H9 (cell line): ENCODE measurements around the gene CFAP77. TPM values are rescaled to one million over a fixed set of nuclear protein-coding genes. Genes with fewer than 3 reads are reported as not detected.

ENCODE experiments used
- DNase-seq: peaks from one replicate; pipeline ENCODE4 v3.0.0-alpha.2; 2017
- H2AFZ ChIP-seq: one replicate; pipeline ENCODE4 v1.6.1; 2013; ENCODE audit warnings: mild to moderate bottlenecking, low read length, control low read depth, moderate library complexity
- H2AK5ac ChIP-seq: 2 replicates; pipeline ENCODE4 v1.6.1; 2013; ENCODE audit warnings: low read length, control low read depth, mixed read lengths; ENCODE audit not compliant: insufficient read length
- H2BK120ac ChIP-seq: one replicate; pipeline ENCODE4 v1.6.1; 2013; ENCODE audit warnings: low read depth, mild to moderate bottlenecking, low read length, control low read depth, inconsistent platforms; ENCODE audit not compliant: poor library complexity, severe bottlenecking
- H2BK12ac ChIP-seq: 2 replicates; pipeline ENCODE4 v1.6.1; 2013; ENCODE audit warnings: low read length, control low read depth, mixed read lengths, low read depth; ENCODE audit not compliant: insufficient read length
- H2BK15ac ChIP-seq: 2 replicates; pipeline ENCODE4 v1.6.1; 2013; ENCODE audit warnings: low read depth, low read length, control low read depth
- H2BK20ac ChIP-seq: one replicate; pipeline ENCODE4 v1.6.1; 2013; ENCODE audit warnings: low read depth, mild to moderate bottlenecking, low read length, control low read depth, inconsistent platforms; ENCODE audit not compliant: poor library complexity, severe bottlenecking
- H2BK5ac ChIP-seq: 2 replicates; pipeline ENCODE4 v1.6.1; 2013; ENCODE audit warnings: low read length, control low read depth, mixed read lengths; ENCODE audit not compliant: insufficient read length
- H3K14ac ChIP-seq: 2 replicates; pipeline ENCODE4 v1.6.1; 2013; ENCODE audit warnings: low read length, control low read depth; ENCODE audit not compliant: insufficient read depth
- H3K18ac ChIP-seq: 2 replicates; pipeline ENCODE4 v1.6.1; 2013; ENCODE audit warnings: low read depth, mild to moderate bottlenecking, mixed read lengths, low read length, control low read depth; ENCODE audit not compliant: insufficient read length
- H3K23ac ChIP-seq: 2 replicates; pipeline ENCODE4 v1.6.1; 2013; ENCODE audit warnings: low read length, control low read depth, mixed read lengths, low read depth; ENCODE audit not compliant: insufficient read length
- H3K23me2 ChIP-seq: 2 replicates; pipeline ENCODE4 v1.6.1; 2013; ENCODE audit warnings: low read depth, mild to moderate bottlenecking, mixed read lengths, low read length, control low read depth; ENCODE audit not compliant: insufficient read length, poor library complexity, severe bottlenecking
- H3K27ac ChIP-seq: 2 replicates; pipeline ENCODE4 v1.5.1; 2013; ENCODE audit warnings: low read length, control low read depth, mixed read lengths, low read depth; ENCODE audit not compliant: insufficient read length
- H3K27me3 ChIP-seq: 2 replicates; pipeline ENCODE4 v1.6.1; 2013; ENCODE audit warnings: low read length, control low read depth, inconsistent platforms; ENCODE audit not compliant: insufficient read depth
- H3K4ac ChIP-seq: 2 replicates; pipeline ENCODE4 v1.6.1; 2013; ENCODE audit warnings: low read depth, mild to moderate bottlenecking, control low read depth, inconsistent platforms, low read length, moderate library complexity
- H3K4me1 ChIP-seq: 2 replicates; pipeline ENCODE4 v1.6.1; 2013; ENCODE audit warnings: low read length, control low read depth, inconsistent platforms; ENCODE audit not compliant: insufficient read depth
- H3K4me2 ChIP-seq: 2 replicates; pipeline ENCODE4 v1.6.1; 2013; ENCODE audit warnings: low read length, control low read depth, mixed read lengths; ENCODE audit not compliant: insufficient read length, insufficient read depth
- H3K56ac ChIP-seq: 2 replicates; pipeline ENCODE4 v1.6.1; 2013; ENCODE audit warnings: low read depth, mild to moderate bottlenecking, mixed read lengths, low read length, control low read depth; ENCODE audit not compliant: insufficient read length
- H3K79me1 ChIP-seq: 2 replicates; pipeline ENCODE4 v1.6.1; 2013; ENCODE audit warnings: low read depth, mild to moderate bottlenecking, moderate library complexity, low read length, control low read depth, inconsistent platforms; ENCODE audit not compliant: insufficient read depth, poor library complexity, severe bottlenecking
- H3K79me2 ChIP-seq: 2 replicates; pipeline ENCODE4 v1.6.1; 2013; ENCODE audit warnings: low read length, control low read depth, inconsistent platforms; ENCODE audit not compliant: insufficient read depth
- H3K9ac ChIP-seq: 2 replicates; pipeline ENCODE4 v1.6.1; 2013; ENCODE audit warnings: low read length, control low read depth, mixed read lengths; ENCODE audit not compliant: insufficient read length; ENCODE audit errors: extremely low read depth
- H3K9me3 ChIP-seq: one replicate; pipeline ENCODE4 v1.6.1; 2013; ENCODE audit warnings: low read depth, low read length, inconsistent platforms; ENCODE audit not compliant: control insufficient read depth
- H3T11ph ChIP-seq: one replicate; pipeline ENCODE4 v1.6.1; 2013; ENCODE audit warnings: mild to moderate bottlenecking, low read length, control low read depth, inconsistent platforms
- H4K20me1 ChIP-seq: one replicate; pipeline ENCODE4 v1.6.1; 2013; ENCODE audit not compliant: control insufficient read depth, insufficient read length, insufficient read depth
- H4K5ac ChIP-seq: 2 replicates; pipeline ENCODE4 v1.6.1; 2013; ENCODE audit warnings: low read depth, mild to moderate bottlenecking, mixed read lengths, low read length, control low read depth; ENCODE audit not compliant: insufficient read length
- H4K8ac ChIP-seq: replicated peaks from 2 replicates; pipeline ENCODE4 v1.6.1; 2013; ENCODE audit warnings: low read length, control low read depth, mixed read lengths, low read depth; ENCODE audit not compliant: insufficient read length
- H4K91ac ChIP-seq: 2 replicates; pipeline ENCODE4 v1.6.1; 2013; ENCODE audit warnings: low read depth, mild to moderate bottlenecking, moderate library complexity, mixed read lengths, low read length, control low read depth; ENCODE audit not compliant: insufficient read length
- H3K27ac Mint-ChIP-seq, 3 experiments: 2 replicates in 2 of 3; 3 replicates in 1 of 3; pipeline ENCODE4 v1.8.0; 2020 to 2021; ENCODE audit warnings: mixed read lengths in 3 of 3, mild to moderate bottlenecking in 1 of 3, moderate library complexity in 1 of 3
- H3K27me3 Mint-ChIP-seq: 2 replicates; pipeline ENCODE4 v1.8.0; 2021; ENCODE audit warnings: low read depth, mild to moderate bottlenecking, moderate library complexity, mixed read lengths
- H3K36me3 Mint-ChIP-seq, 3 experiments: 2 replicates in 2 of 3; 3 replicates in 1 of 3; pipeline ENCODE4 v1.8.0; 2020 to 2021; ENCODE audit warnings: low read depth in 3 of 3, mixed read lengths in 3 of 3; ENCODE audit not compliant: insufficient read depth in 1 of 3
- H3K4me1 Mint-ChIP-seq, 2 experiments: 2 replicates each; pipeline ENCODE4 v1.8.0; 2020; ENCODE audit warnings: mixed read lengths in 2 of 2
- H3K4me3 Mint-ChIP-seq, 2 experiments: 2 replicates in 1 of 2; 3 replicates in 1 of 2; pipeline ENCODE4 v1.8.0; 2020 to 2021; ENCODE audit warnings: mild to moderate bottlenecking in 2 of 2, mixed read lengths in 2 of 2, moderate library complexity in 1 of 2
- H3K9me3 Mint-ChIP-seq, 2 experiments: 2 replicates in 1 of 2; 3 replicates in 1 of 2; pipeline ENCODE4 v1.8.0; 2020; ENCODE audit warnings: mild to moderate bottlenecking in 2 of 2, mixed read lengths in 2 of 2, moderate library complexity in 1 of 2
- CTCF ChIP-seq: fragments of 200-600 bp; sonication (generic); conservative IDR thresholded peaks from 3 replicates; pipeline ENCODE4 v1.8.0; 2021; ENCODE audit warnings: antibody characterized with exemption, mild to moderate bottlenecking
- WGBS: extraction: QIAGEN DNeasy Blood & Tissue Kit; methylation state at CpG from one replicate; pipeline ENCODE4 v1.1.7; 2013; ENCODE audit warnings: missing lambda C conversion rate, low lambda C conversion rate, mixed read lengths; ENCODE audit not compliant: insufficient read length; ENCODE audit errors: extremely low coverage; 5-methylcytosine and 5-hydroxymethylcytosine counted together
- total RNA-seq: library from RNA; stranded (reverse); gene quantifications from 2 replicates; pipeline ENCODE4 v1.2.1, GENCODE V29; 2021

The CFAP77 gene
- total RNA-seq, 1 experiment from 2014 or later: 0.72 TPM

DNA sequence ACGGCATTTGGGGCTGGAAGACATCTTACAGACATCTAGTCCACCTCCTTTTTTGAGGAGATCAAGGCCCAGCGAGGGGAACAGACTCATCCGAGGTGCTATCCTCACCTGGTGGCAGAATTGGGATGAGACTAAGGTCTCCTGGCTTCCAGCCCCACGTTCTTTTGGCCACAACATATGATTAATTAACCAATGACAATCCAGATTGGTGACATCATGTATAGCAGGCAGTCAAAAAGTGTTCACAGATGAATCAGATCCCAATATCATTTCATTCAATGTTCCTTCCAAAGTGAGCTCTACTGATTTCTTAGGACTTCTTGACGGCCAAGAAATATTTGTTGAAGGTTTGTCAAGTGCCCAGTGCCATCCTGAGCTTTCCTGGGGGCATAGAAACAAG lies 3.9 kb downstream of the CFAP77 start:
- Histone ChIP-seq H2BK120ac (no peak overlapping the region), H2BK5ac (no peak overlapping the region), H3K79me2 (no peaks in the 10 kb centered on the region), H3K79me1 (no peaks in the 10 kb centered on the region), H3K23me2 (peaks cover 14% of the 10 kb centered on the region), H2AFZ (no peak overlapping the region), H2BK20ac (no peak overlapping the region), H4K91ac (no peak overlapping the region), H3K4me1 (no peaks in the 10 kb centered on the region), H4K20me1 (no peaks in the 10 kb centered on the region), H4K8ac (no peak overlapping the region), H4K5ac (no peak overlapping the region), H2AK5ac (no peak overlapping the region), H3K14ac (no peak overlapping the region), H2BK15ac (no peak overlapping the region), H3K27me3 (no peaks in the 10 kb centered on the region; the same call in 1 of the 2 replicates), H3K4me2 (no peak overlapping the region), H3K56ac (no peak overlapping the region), H3K4ac (no peak overlapping the region), H3K27ac (no peak overlapping the region), H3K9ac (no peak overlapping the region), H3K18ac (no peak overlapping the region), H2BK12ac (no peak overlapping the region), H3K23ac (no peak overlapping the region), H3K9me3 (no peaks in the 10 kb centered on the region), H3T11ph (no peak overlapping the region)
- no peak for DNase-seq
- no peak for TF ChIP-seq CTCF
- Mint-ChIP-seq H3K4me3 (no peak overlapping the region), H3K36me3 (no peaks in the 10 kb centered on the region; a peak in 1 of 7 replicates), H3K9me3 (no peaks in the 10 kb centered on the region; a peak in 1 of 5 replicates), H3K4me1 (peaks cover 29 to 40% of the 10 kb centered on the region in 2 experiments), H3K27ac (no peak overlapping the region), H3K27me3 (peaks cover 45% of the 10 kb centered on the region)
- no CpG with 5 or more reads among the region's 5 CpGs for WGBS
